IMR-90 (cell line): ENCODE data around the gene CCDC92. TPM values are rescaled to one million over a fixed set of nuclear protein-coding genes. Genes with fewer than 3 reads are reported as not detected.
A peak's percentile ranks its signal among the peaks of the same experiment; 100 is the strongest.

ENCODE experiments used
- ATAC-seq: fragments of 200-7000 bp; cut with Tn5 transposase; 2 replicates; pipeline ENCODE4 v1.9.1; 2020; ENCODE audit warnings: low read depth, mild to moderate bottlenecking, moderate library complexity
- BruUV-seq: library from RNA; stranded (reverse); fragments of 400-500 nt; replicated peaks from 2 replicates; lab custom pipeline; 2021; lab: Mats Ljungman, UMichigan
- CTCF ChIA-PET: fragments of 300-600 bp; formaldehyde crosslinking; extraction: SDS; loops from one replicate; lab custom pipeline; 2021; ENCODE audit warnings: antibody characterized with exemption; lab: Yijun Ruan, JAX
- POLR2A ChIA-PET: fragments of 300-600 bp; sonication (Branson Sonifier 250); formaldehyde crosslinking; loops from one replicate; lab custom pipeline; 2022; ENCODE audit warnings: antibody characterized with exemption; ENCODE audit not compliant: unreplicated experiment; lab: Charles Lee
- DNase-seq: peaks from one replicate; pipeline ENCODE4 v3.0.0; 2013
- H2AFZ ChIP-seq: replicated peaks from 2 replicates; pipeline ENCODE3; 2013; ENCODE audit warnings: low read length, mild to moderate bottlenecking; ENCODE audit not compliant: poor library complexity
- H2AK5ac ChIP-seq: 2 replicates; pipeline ENCODE4 v1.6.1; 2013; ENCODE audit warnings: low read depth, low read length, inconsistent platforms
- H2AK9ac ChIP-seq: replicated peaks from 2 replicates; pipeline ENCODE3; 2013; ENCODE audit warnings: mild to moderate bottlenecking, low read depth, low read length, moderate library complexity; ENCODE audit not compliant: poor library complexity
- H2BK120ac ChIP-seq: 2 replicates; pipeline ENCODE4 v1.6.1; 2013; ENCODE audit warnings: low read depth, low read length, inconsistent platforms
- H2BK15ac ChIP-seq: 3 replicates; pipeline ENCODE4 v1.6.1; 2013; ENCODE audit warnings: low read depth, low read length, inconsistent platforms
- H2BK20ac ChIP-seq: 2 replicates; pipeline ENCODE4 v1.6.1; 2013; ENCODE audit warnings: low read depth, mild to moderate bottlenecking, inconsistent platforms, low read length, moderate library complexity
- H2BK5ac ChIP-seq: 2 replicates; pipeline ENCODE4 v1.6.1; 2013; ENCODE audit warnings: mild to moderate bottlenecking, low read depth, low read length, inconsistent platforms; ENCODE audit not compliant: poor library complexity, severe bottlenecking
- H3K14ac ChIP-seq: replicated peaks from 2 replicates; pipeline ENCODE4 v1.6.1; 2013; ENCODE audit warnings: low read depth, low read length, inconsistent platforms
- H3K18ac ChIP-seq: 2 replicates; pipeline ENCODE4 v1.6.1; 2013; ENCODE audit warnings: low read depth, low read length, control low read depth
- H3K23ac ChIP-seq: 2 replicates; pipeline ENCODE4 v1.6.1; 2013; ENCODE audit warnings: low read depth, low read length, inconsistent platforms
- H3K27ac ChIP-seq: 2 replicates; pipeline ENCODE4 v1.5.1; 2013; ENCODE audit warnings: mild to moderate bottlenecking, control low read depth, low read length; ENCODE audit not compliant: insufficient read depth
- H3K27me3 ChIP-seq: 2 replicates; pipeline ENCODE4 v1.6.1; 2013; ENCODE audit warnings: low read length; ENCODE audit not compliant: control insufficient read depth, insufficient read depth
- H3K36me3 ChIP-seq: 2 replicates; pipeline ENCODE4 v1.6.1; 2013; ENCODE audit warnings: low read length, mixed read lengths; ENCODE audit not compliant: control insufficient read depth, insufficient read depth
- H3K4ac ChIP-seq: 2 replicates; pipeline ENCODE4 v1.6.1; 2013; ENCODE audit warnings: low read depth, low read length, inconsistent platforms
- H3K4me1 ChIP-seq: 2 replicates; pipeline ENCODE4 v1.6.1; 2013; ENCODE audit warnings: low read length, mixed read lengths; ENCODE audit not compliant: control insufficient read depth, insufficient read depth
- H3K4me2 ChIP-seq: 2 replicates; pipeline ENCODE4 v1.6.1; 2013; ENCODE audit warnings: low read depth, mild to moderate bottlenecking, control low read depth, low read length, moderate library complexity
- H3K4me3 ChIP-seq: 2 replicates; pipeline ENCODE4 v1.5.1; 2013; ENCODE audit warnings: low read depth, mild to moderate bottlenecking, control low read depth, low read length, moderate library complexity; ENCODE audit not compliant: insufficient read depth
- H3K56ac ChIP-seq: 2 replicates; pipeline ENCODE4 v1.6.1; 2013; ENCODE audit warnings: low read length, inconsistent platforms; ENCODE audit not compliant: insufficient read depth; ENCODE audit errors: extremely low read depth
- H3K79me1 ChIP-seq, 2 experiments: 2 replicates each; pipeline ENCODE4 v1.6.1; 2013; ENCODE audit warnings: low read length in 2 of 2, inconsistent platforms in 1 of 2, low read depth in 1 of 2
- H3K9ac ChIP-seq: 2 replicates; pipeline ENCODE4 v1.6.1; 2013; ENCODE audit warnings: low read depth, low read length, control low read depth
- H3K9me1 ChIP-seq: 2 replicates; pipeline ENCODE4 v1.6.1; 2013; ENCODE audit warnings: low read length, inconsistent platforms; ENCODE audit not compliant: insufficient read depth
- H3K9me3 ChIP-seq: 2 replicates; pipeline ENCODE4 v1.6.1; 2013; ENCODE audit warnings: low read length; ENCODE audit not compliant: control insufficient read depth, insufficient read depth
- H4K20me1 ChIP-seq: 2 replicates; pipeline ENCODE4 v1.6.1; 2013; ENCODE audit warnings: low read length, inconsistent platforms; ENCODE audit not compliant: insufficient read depth
- H4K5ac ChIP-seq: 2 replicates; pipeline ENCODE4 v1.6.1; 2013; ENCODE audit warnings: mild to moderate bottlenecking, low read depth, low read length, control low read depth
- H4K8ac ChIP-seq, 2 experiments: 2 replicates each; pipeline ENCODE4 v1.6.1; 2013; ENCODE audit warnings: low read depth in 2 of 2, low read length in 2 of 2, control low read depth in 1 of 2, inconsistent platforms in 1 of 2
- H4K91ac ChIP-seq: 2 replicates; pipeline ENCODE4 v1.6.1; 2013; ENCODE audit warnings: low read depth, low read length, inconsistent platforms; ENCODE audit not compliant: insufficient read depth
- BHLHE40 ChIP-seq: fragments of 150-350 bp; IDR thresholded peaks from 2 replicates; pipeline ENCODE4 v1.6.1; 2016; ENCODE audit warnings: mild to moderate bottlenecking, low read depth, low read length
- CHD1 ChIP-seq: IDR thresholded peaks from 2 replicates; pipeline ENCODE4 v1.6.1; 2012; ENCODE audit warnings: low read depth, low read length, improper control_type of control experiment
- MAFK ChIP-seq: IDR thresholded peaks from 2 replicates; pipeline ENCODE4 v1.6.1; 2012; ENCODE audit warnings: low read depth, low read length, improper control_type of control experiment
- MXI1 ChIP-seq: IDR thresholded peaks from 2 replicates; pipeline ENCODE4 v1.6.1; 2012; ENCODE audit warnings: low read depth, mild to moderate bottlenecking, low read length, moderate library complexity, borderline replicate concordance
- NFE2L2 ChIP-seq: fragments of 150-350 bp; IDR thresholded peaks from 2 replicates; pipeline ENCODE4 v1.6.1; 2016; ENCODE audit warnings: low read depth, mild to moderate bottlenecking, low read length
- POLR2A ChIP-seq: IDR thresholded peaks from 2 replicates; pipeline ENCODE4 v1.6.1; 2012; ENCODE audit warnings: mild to moderate bottlenecking, low read depth, low read length
- RAD21 ChIP-seq: IDR thresholded peaks from 2 replicates; pipeline ENCODE4 v1.6.1; 2012; ENCODE audit warnings: low read length, improper control_type of control experiment
- RCOR1 ChIP-seq: IDR thresholded peaks from 2 replicates; pipeline ENCODE4 v1.6.1; 2012; ENCODE audit warnings: mild to moderate bottlenecking, low read length, improper control_type of control experiment; ENCODE audit not compliant: insufficient replicate concordance
- RFX5 ChIP-seq: IDR thresholded peaks from 2 replicates; pipeline ENCODE4 v1.8.0; 2012; ENCODE audit warnings: low read depth, mild to moderate bottlenecking, low read length, moderate library complexity
- SMC3 ChIP-seq: fragments of 150-350 bp; IDR thresholded peaks from 2 replicates; pipeline ENCODE4 v1.6.1; 2016; ENCODE audit warnings: low read depth, mild to moderate bottlenecking, antibody characterized with exemption, low read length, moderate library complexity
- WGBS, 2 experiments: methylation state at CpG; one replicate each; pipeline versions ENCODE4 v1.1.5 to v1.1.7; 2013; ENCODE audit warnings: missing lambda C conversion rate in 2 of 2; ENCODE audit not compliant: insufficient read length in 1 of 2; ENCODE audit errors: extremely low coverage in 2 of 2; 5-methylcytosine and 5-hydroxymethylcytosine counted together
- dilution Hi-C: fragments of 300-500 bp; cut with HindIII; formaldehyde crosslinking; loops from one replicate; pipeline ENCODE4 v1.14.3; 2018; ENCODE audit warnings: low sequenced_read_pairs; ENCODE audit not compliant: unreplicated experiment
- in situ Hi-C: fragments of 300-500 bp; cut with MboI; formaldehyde crosslinking; loops from 3 replicates; pipeline ENCODE4 v1.14.3; 2019; ENCODE audit warnings: low sequenced_read_pairs, inconsistent platforms, mixed read lengths
- intact Hi-C: fragments of 100-400 bp; cut with micrococcal nuclease; formaldehyde crosslinking; loops from 2 replicates; pipeline ENCODE4 v1.10.0; 2022
- polyA plus RNA-seq, 3 experiments: library from polyadenylated mRNA; depleted of rRNA; stranded (reverse); fragments of >200 nt; gene quantifications; 2 replicates each; pipeline ENCODE4 v1.2.3, GENCODE V29; 2012; ENCODE audit warnings: low replicate concordance in 1 of 3
- total RNA-seq: library from RNA; depleted of rRNA; stranded (reverse); fragments of >200 nt; gene quantifications from 2 replicates; pipeline ENCODE4 v1.2.3, GENCODE V29; 2012
- TF ChIP-seq, protein P1 (sequence below): conservative IDR thresholded peaks from 2 replicates; pipeline ENCODE4 v1.5.1; 2012; ENCODE audit warnings: mild to moderate bottlenecking, low read depth, low read length, improper control_type of control experiment
- TF ChIP-seq, protein P2 (sequence below): fragments of 150-350 bp; IDR thresholded peaks from 2 replicates; pipeline ENCODE4 v1.6.1; 2016; ENCODE audit warnings: low read depth, mild to moderate bottlenecking, low read length, moderate library complexity, borderline replicate concordance

The CCDC92 gene
- total and polyA plus RNA-seq, 2 of the 4 experiments (the other 2 are of a cell fraction): 5.7 to 55.5 TPM

DNA sequence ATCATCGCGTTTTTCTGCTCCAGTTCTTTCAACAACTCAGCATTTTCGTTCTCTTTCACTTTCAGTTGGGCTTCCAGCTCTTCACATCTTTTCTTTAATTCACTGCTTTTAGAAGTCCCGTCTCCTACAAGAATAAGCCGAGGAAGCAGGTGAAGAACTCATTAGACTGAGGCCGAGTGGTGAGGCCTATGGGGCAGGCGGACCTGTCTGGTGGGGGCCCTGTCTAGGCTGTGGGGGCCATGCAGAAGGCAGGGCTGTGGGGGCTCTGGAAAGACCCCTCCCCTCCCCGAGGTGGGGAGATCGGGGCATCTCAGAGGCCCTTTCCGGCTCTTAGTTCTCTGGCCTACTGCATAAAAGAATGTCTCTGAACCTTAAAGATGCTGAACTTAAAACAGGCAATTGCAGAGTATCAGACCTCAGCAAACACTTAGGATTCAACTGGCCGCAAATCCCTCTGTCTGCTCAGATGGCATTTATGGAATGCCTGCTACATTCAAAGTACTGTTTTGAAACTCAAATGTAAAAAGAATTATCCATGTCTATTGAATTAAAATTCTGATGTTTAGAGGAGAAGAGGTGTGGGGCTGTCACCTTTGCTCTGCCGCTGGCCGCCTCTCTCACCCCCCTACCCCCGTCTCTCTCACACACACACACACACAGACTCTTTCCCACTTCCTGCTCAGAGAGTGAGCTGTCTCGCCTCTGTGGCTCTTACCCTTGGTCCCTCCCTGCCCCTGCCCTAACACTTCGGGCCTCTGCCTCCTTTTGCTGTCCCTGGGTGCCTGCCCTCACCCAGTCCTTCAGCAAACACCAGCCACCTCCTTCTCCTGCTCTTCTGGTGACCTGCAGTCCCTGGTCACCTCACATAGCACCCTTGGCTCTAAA, 34.7 kb downstream of the CCDC92 start:
- peaks cover 43% of the 10 kb centered on the region for H3K36me3 ChIP-seq

More for the DNA sequence above, 34.7 kb downstream of the CCDC92 start:
- DNase-seq: peak; percentile 17
- 67% methylated on average over 3 of the region's 16 CpGs; no CpG with 5 or more reads in 1 of the 2 experiments for WGBS, 2 experiments
- peak; percentile 38 for ATAC-seq
- in situ Hi-C loops (no loop called here), dilution Hi-C loops (no loop called here), intact Hi-C loops (no loop called here)
- H3K4me2 ChIP-seq: no peak overlapping the region
- no peak overlapping the region for H3K56ac ChIP-seq
- no peak overlapping the region for H4K5ac ChIP-seq
- H3K9me1 ChIP-seq: peaks cover 6% of the 10 kb centered on the region; the same call in 1 of the 2 replicates
- H2AFZ ChIP-seq: peak overlapping the region; percentile 16
- H3K4me3 ChIP-seq: no peak overlapping the region
- peak overlapping the region in 1 of 2 experiments; percentile 46; a peak in 1 of 4 replicates for H4K8ac ChIP-seq
- no peak overlapping the region; the same call in 1 of the 2 replicates for H2BK120ac ChIP-seq
- H3K9me3 ChIP-seq: peaks cover 6% of the 10 kb centered on the region
- peak overlapping the region; percentile 76 for H2AK9ac ChIP-seq
- 0 out of 2 replicates have a peak overlapping the region, but pooled peaks have one; percentile 23 for H4K91ac ChIP-seq
- peak overlapping the region; percentile 50; the same call in 1 of the 2 replicates for H3K14ac ChIP-seq
- H2BK20ac ChIP-seq: no peak overlapping the region; the same call in 1 of the 2 replicates
- H2AK5ac ChIP-seq: peak overlapping the region; percentile 5; the same call in 1 of the 2 replicates
- POLR2A ChIA-PET: no interaction called here
- no peak overlapping the region for H2BK5ac ChIP-seq
- no peak overlapping the region for H3K27ac ChIP-seq
- no peak overlapping the region; the same call in 2 of the 3 replicates for H2BK15ac ChIP-seq
- peaks cover 13% of the 10 kb centered on the region for H3K4me1 ChIP-seq
- H3K4ac ChIP-seq: peak overlapping the region; percentile 58
- CTCF ChIA-PET: interaction anchor here (0.6 to 0.9 kb wide), 2 partner anchors 19 to 27 kb away, joined by 3 to 5 read pairs; no protein-coding TSS in a partner anchor
- no peak overlapping the region for H3K9ac ChIP-seq
- H3K27me3 ChIP-seq: no peaks in the 10 kb centered on the region
- H3K23ac ChIP-seq: no peak overlapping the region
- peaks cover 4% of the 10 kb centered on the region; the same call in 1 of the 2 replicates for H4K20me1 ChIP-seq
- BruUV-seq: no TSS peak
- H3K18ac ChIP-seq: no peak overlapping the region
- TF ChIP-seq, protein P1, sequence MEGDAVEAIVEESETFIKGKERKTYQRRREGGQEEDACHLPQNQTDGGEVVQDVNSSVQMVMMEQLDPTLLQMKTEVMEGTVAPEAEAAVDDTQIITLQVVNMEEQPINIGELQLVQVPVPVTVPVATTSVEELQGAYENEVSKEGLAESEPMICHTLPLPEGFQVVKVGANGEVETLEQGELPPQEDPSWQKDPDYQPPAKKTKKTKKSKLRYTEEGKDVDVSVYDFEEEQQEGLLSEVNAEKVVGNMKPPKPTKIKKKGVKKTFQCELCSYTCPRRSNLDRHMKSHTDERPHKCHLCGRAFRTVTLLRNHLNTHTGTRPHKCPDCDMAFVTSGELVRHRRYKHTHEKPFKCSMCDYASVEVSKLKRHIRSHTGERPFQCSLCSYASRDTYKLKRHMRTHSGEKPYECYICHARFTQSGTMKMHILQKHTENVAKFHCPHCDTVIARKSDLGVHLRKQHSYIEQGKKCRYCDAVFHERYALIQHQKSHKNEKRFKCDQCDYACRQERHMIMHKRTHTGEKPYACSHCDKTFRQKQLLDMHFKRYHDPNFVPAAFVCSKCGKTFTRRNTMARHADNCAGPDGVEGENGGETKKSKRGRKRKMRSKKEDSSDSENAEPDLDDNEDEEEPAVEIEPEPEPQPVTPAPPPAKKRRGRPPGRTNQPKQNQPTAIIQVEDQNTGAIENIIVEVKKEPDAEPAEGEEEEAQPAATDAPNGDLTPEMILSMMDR: no peak
- no peak for TF ChIP-seq MAFK
- TF ChIP-seq, protein P2, sequence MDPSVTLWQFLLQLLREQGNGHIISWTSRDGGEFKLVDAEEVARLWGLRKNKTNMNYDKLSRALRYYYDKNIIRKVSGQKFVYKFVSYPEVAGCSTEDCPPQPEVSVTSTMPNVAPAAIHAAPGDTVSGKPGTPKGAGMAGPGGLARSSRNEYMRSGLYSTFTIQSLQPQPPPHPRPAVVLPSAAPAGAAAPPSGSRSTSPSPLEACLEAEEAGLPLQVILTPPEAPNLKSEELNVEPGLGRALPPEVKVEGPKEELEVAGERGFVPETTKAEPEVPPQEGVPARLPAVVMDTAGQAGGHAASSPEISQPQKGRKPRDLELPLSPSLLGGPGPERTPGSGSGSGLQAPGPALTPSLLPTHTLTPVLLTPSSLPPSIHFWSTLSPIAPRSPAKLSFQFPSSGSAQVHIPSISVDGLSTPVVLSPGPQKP: no peak
- no peak for TF ChIP-seq MXI1
- TF ChIP-seq POLR2A: no peak
- no peak for TF ChIP-seq RAD21
- no peak for TF ChIP-seq NFE2L2
- no peak for TF ChIP-seq CHD1
- no peak for TF ChIP-seq SMC3
- no peak for TF ChIP-seq RCOR1
- TF ChIP-seq BHLHE40: no peak
- TF ChIP-seq RFX5: no peak
- peaks cover 0 to 12% of the 10 kb centered on the region in 2 experiments; a peak in 3 of 4 replicates for H3K79me1 ChIP-seq
